Fibroblast of the aortic adventitia (primary cell): Measurements from ENCODE around the gene TRIM71. TPM values are rescaled to one million over a fixed set of nuclear protein-coding genes. Genes with fewer than 3 reads are reported as not detected.

Experiments
- DNase-seq: peaks from one replicate; pipeline ENCODE4 v3.0.0-alpha.2; 2010; ENCODE audit warnings: low read depth
- H3K4me3 ChIP-seq: 2 replicates; pipeline ENCODE4 v1.5.1; 2011; ENCODE audit warnings: low read depth, mild to moderate bottlenecking, control low read depth, low read length, moderate library complexity
- total RNA-seq: library from RNA; depleted of rRNA; stranded (reverse); fragments of >200 nt; gene quantifications from 2 replicates; pipeline ENCODE4 v1.2.3, GENCODE V29; 2012; ENCODE audit warnings: low replicate concordance
- TF ChIP-seq, protein P1 (sequence below): IDR thresholded peaks from 2 replicates; pipeline ENCODE4 v1.5.1; 2011; ENCODE audit warnings: mild to moderate bottlenecking, low read length, control low read depth, inconsistent platforms; ENCODE audit not compliant: insufficient read depth

The TRIM71 gene
- total RNA-seq, 1 donor = not detected

DNA sequence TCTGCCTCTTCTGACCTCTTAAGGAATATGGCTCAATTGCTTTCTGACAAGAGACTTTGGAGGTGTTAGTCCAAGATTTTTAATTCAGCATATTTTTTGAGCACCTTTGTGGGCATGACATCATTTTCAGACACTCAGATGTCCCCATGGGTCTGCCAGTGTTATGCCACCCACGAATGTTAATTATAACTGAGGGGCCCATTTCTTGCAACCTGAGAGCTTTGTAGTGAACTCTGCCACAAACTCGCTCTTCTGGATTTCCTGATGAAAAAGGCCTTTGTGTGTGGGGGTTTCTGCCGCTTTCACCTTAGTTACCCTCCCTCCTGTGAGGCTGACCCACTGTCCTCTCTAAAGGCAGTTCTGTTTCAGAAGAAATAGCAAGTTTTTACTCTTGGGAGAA is 69.1 kb downstream of the TRIM71 start:
- no peak for DNase-seq
- TF ChIP-seq, protein P1, sequence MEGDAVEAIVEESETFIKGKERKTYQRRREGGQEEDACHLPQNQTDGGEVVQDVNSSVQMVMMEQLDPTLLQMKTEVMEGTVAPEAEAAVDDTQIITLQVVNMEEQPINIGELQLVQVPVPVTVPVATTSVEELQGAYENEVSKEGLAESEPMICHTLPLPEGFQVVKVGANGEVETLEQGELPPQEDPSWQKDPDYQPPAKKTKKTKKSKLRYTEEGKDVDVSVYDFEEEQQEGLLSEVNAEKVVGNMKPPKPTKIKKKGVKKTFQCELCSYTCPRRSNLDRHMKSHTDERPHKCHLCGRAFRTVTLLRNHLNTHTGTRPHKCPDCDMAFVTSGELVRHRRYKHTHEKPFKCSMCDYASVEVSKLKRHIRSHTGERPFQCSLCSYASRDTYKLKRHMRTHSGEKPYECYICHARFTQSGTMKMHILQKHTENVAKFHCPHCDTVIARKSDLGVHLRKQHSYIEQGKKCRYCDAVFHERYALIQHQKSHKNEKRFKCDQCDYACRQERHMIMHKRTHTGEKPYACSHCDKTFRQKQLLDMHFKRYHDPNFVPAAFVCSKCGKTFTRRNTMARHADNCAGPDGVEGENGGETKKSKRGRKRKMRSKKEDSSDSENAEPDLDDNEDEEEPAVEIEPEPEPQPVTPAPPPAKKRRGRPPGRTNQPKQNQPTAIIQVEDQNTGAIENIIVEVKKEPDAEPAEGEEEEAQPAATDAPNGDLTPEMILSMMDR = no peak
- H3K4me3 ChIP-seq = no peak overlapping the region

GRCh38 chr3:32888739-32889138 is 70.9 kb downstream of the TRIM71 start:
- TF ChIP-seq, protein P1 = no peak
- no peak for DNase-seq
- H3K4me3 ChIP-seq = no peak overlapping the region

DNA sequence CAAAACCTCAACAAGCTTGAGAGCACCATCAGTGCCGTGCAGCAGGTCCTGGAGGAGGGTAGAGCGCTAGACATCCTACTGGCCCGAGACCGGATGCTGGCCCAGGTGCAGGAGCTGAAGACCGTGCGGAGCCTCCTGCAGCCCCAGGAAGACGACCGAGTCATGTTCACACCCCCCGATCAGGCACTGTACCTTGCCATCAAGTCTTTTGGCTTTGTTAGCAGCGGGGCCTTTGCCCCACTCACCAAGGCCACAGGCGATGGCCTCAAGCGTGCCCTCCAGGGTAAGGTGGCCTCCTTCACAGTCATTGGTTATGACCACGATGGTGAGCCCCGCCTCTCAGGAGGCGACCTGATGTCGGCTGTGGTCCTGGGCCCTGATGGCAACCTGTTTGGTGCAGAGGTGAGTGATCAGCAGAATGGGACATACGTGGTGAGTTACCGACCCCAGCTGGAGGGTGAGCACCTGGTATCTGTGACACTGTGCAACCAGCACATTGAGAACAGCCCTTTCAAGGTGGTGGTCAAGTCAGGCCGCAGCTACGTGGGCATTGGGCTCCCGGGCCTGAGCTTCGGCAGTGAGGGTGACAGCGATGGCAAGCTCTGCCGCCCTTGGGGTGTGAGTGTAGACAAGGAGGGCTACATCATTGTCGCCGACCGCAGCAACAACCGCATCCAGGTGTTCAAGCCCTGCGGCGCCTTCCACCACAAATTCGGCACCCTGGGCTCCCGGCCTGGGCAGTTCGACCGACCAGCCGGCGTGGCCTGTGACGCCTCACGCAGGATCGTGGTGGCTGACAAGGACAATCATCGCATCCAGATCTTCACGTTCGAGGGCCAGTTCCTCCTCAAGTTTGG is 72.9 kb downstream of the TRIM71 start:
- H3K4me3 ChIP-seq = no peak overlapping the region
- TF ChIP-seq, protein P1 = no peak
- DNase-seq = no peak

- no peak for DNase-seq
- no peak overlapping the region for H3K4me3 ChIP-seq
- TF ChIP-seq, protein P1 = no peak
Measured at GRCh38 chr3:32891365-32891764, 73.6 kb downstream of the TRIM71 start.

DNA sequence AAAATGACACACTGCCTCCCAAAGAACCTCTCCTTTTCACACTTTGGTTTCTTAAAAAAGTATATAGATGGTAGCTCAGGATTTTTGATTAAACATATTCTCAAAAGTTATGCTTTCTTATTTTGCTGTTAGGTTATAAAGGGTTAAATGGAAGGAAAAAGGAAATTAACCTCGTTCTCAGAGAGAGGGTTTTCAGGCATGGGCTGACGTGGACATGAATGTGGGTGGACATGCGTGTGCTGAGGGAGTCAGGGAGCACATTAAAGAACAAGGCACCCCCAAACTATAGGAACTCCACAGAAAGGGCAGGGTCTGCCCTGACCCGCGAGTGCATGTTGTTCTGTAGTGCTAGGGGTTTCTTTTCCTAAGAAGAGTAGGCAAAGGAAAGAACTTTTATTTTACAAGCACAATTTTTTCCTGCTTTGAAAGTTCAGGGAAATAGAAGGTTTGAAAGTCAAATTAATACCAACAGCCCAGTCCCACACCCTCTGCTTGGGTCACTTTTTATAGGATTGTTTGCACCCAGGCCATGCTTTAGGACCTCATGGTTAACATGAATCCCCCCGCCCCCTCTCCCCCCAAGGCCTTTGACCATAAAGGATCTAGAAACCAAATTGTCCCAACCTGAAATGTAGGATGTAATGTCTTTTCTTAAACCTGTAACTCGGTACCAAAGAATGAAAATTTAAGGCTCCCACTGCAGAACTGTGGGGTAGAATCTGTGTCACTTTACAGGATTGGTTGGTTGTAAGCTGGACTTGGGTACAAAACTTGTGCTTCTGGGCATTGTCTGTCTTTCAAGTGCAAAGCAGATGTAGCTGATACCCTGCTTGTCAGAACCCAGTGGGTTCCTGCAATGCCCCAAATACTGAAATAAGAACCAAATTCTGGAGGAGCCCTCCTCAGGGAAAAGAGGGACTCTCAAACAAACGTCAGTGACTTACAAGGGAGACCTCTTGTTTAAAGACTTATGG is 75.1 kb downstream of the TRIM71 start:
- DNase-seq = no peak
- H3K4me3 ChIP-seq = no peak overlapping the region
- TF ChIP-seq, protein P1 = no peak

GRCh38 chr3:32894977-32895376 is 77.2 kb downstream of the TRIM71 start:
- DNase-seq = no peak
- TF ChIP-seq, protein P1 = no peak

More at GRCh38 chr3:32894977-32895376, 77.2 kb downstream of the TRIM71 start:
- no peak overlapping the region for H3K4me3 ChIP-seq
